ENCODE data around the gene RCSD1.
"Not testable (repeated sequence)": the region's sequence is repeated elsewhere in the genome, so short reads cannot be mapped to it uniquely, and the experiment has no call there.

Gene RCSD1

GRCh38 chr1:167722152-167722869 is 92.3 kb downstream of the RCSD1 start:
- DNase-seq (ENCODE audit: insufficient read length): no peak
- no peak for TF ChIP-seq POLR2AphosphoS5 (IDR thresholded peaks at IDR 0.05; ENCODE audit: low read depth, low read length)
- no peak for TF ChIP-seq TAF1 (IDR thresholded peaks at IDR 0.05; ENCODE audit: borderline replicate concordance, low read depth, low read length)
- TF ChIP-seq POLR2A (IDR thresholded peaks at IDR 0.05; ENCODE audit: low read depth, low read length): no peak
- no peak for FAIRE-seq

GRCh38 chr1:167722870-167723251 is 92.8 kb downstream of the RCSD1 start:
- TF ChIP-seq POLR2A (IDR thresholded peaks at IDR 0.05; ENCODE audit: low read depth, low read length) (no peak), TAF1 (IDR thresholded peaks at IDR 0.05; ENCODE audit: borderline replicate concordance, low read depth, low read length) (no peak), POLR2AphosphoS5 (IDR thresholded peaks at IDR 0.05; ENCODE audit: low read depth, low read length) (no peak)
- DNase-seq (ENCODE audit: insufficient read length): no peak
- FAIRE-seq: no peak

GRCh38 chr1:167723707-167724323 is 93.8 kb downstream of the RCSD1 start:
- no peak for TF ChIP-seq TAF1 (IDR thresholded peaks at IDR 0.05; ENCODE audit: borderline replicate concordance, low read depth, low read length)
- no peak for TF ChIP-seq POLR2A (IDR thresholded peaks at IDR 0.05; ENCODE audit: low read depth, low read length)
- TF ChIP-seq POLR2AphosphoS5 (IDR thresholded peaks at IDR 0.05; ENCODE audit: low read depth, low read length): no peak
- no peak for FAIRE-seq
- no peak for DNase-seq (ENCODE audit: insufficient read length)

- TF ChIP-seq POLR2AphosphoS5 (IDR thresholded peaks at IDR 0.05; ENCODE audit: low read depth, low read length) (no peak), POLR2A (IDR thresholded peaks at IDR 0.05; ENCODE audit: low read depth, low read length) (no peak), TAF1 (IDR thresholded peaks at IDR 0.05; ENCODE audit: borderline replicate concordance, low read depth, low read length) (no peak)
- DNase-seq (ENCODE audit: insufficient read length): no peak
- no peak for FAIRE-seq
These were observed 96.0 kb downstream of the RCSD1 start for GRCh38 chr1:167726008-167726407.

- FAIRE-seq: no peak
- DNase-seq (ENCODE audit: insufficient read length): no peak
- TF ChIP-seq TAF1 (IDR thresholded peaks at IDR 0.05; ENCODE audit: borderline replicate concordance, low read depth, low read length) (no peak), POLR2AphosphoS5 (IDR thresholded peaks at IDR 0.05; ENCODE audit: low read depth, low read length) (no peak), POLR2A (IDR thresholded peaks at IDR 0.05; ENCODE audit: low read depth, low read length) (no peak)
These were observed 98.9 kb downstream of the RCSD1 start for GRCh38 chr1:167728818-167729410.

GRCh38 chr1:167734227-167734626 is 104.2 kb downstream of the RCSD1 start:
- FAIRE-seq: no peak
- TF ChIP-seq POLR2A (IDR thresholded peaks at IDR 0.05; ENCODE audit: low read depth, low read length) (no peak), POLR2AphosphoS5 (IDR thresholded peaks at IDR 0.05; ENCODE audit: low read depth, low read length) (no peak), TAF1 (IDR thresholded peaks at IDR 0.05; ENCODE audit: borderline replicate concordance, low read depth, low read length) (no peak)

GRCh38 chr1:167734841-167735240 is 104.8 kb downstream of the RCSD1 start:
- DNase-seq (ENCODE audit: insufficient read length) (no peak), FAIRE-seq (no peak)
- no peak for TF ChIP-seq POLR2A (IDR thresholded peaks at IDR 0.05; ENCODE audit: low read depth, low read length)
- no peak for TF ChIP-seq TAF1 (IDR thresholded peaks at IDR 0.05; ENCODE audit: borderline replicate concordance, low read depth, low read length)
- no peak for TF ChIP-seq POLR2AphosphoS5 (IDR thresholded peaks at IDR 0.05; ENCODE audit: low read depth, low read length)

More at GRCh38 chr1:167734227-167734626, 104.2 kb downstream of the RCSD1 start:
- no peak for DNase-seq (ENCODE audit: insufficient read length)

- no peak for FAIRE-seq
- no peak for TF ChIP-seq TAF1 (IDR thresholded peaks at IDR 0.05; ENCODE audit: borderline replicate concordance, low read depth, low read length)
- TF ChIP-seq POLR2AphosphoS5 (IDR thresholded peaks at IDR 0.05; ENCODE audit: low read depth, low read length): no peak
- no peak for TF ChIP-seq POLR2A (IDR thresholded peaks at IDR 0.05; ENCODE audit: low read depth, low read length)
- DNase-seq (ENCODE audit: insufficient read length): no peak
These were observed 107.1 kb downstream of the RCSD1 start for GRCh38 chr1:167737169-167737568.

GRCh38 chr1:167738158-167738557 is 108.1 kb downstream of the RCSD1 start:
- no peak for TF ChIP-seq TAF1 (IDR thresholded peaks at IDR 0.05; ENCODE audit: borderline replicate concordance, low read depth, low read length)
- no peak for TF ChIP-seq POLR2A (IDR thresholded peaks at IDR 0.05; ENCODE audit: low read depth, low read length)
- TF ChIP-seq POLR2AphosphoS5 (IDR thresholded peaks at IDR 0.05; ENCODE audit: low read depth, low read length): no peak
- DNase-seq (ENCODE audit: insufficient read length): no peak
- FAIRE-seq: no peak

- FAIRE-seq (no peak), DNase-seq (ENCODE audit: insufficient read length) (no peak)
- TF ChIP-seq POLR2AphosphoS5 (IDR thresholded peaks at IDR 0.05; ENCODE audit: low read depth, low read length): no peak
- no peak for TF ChIP-seq TAF1 (IDR thresholded peaks at IDR 0.05; ENCODE audit: borderline replicate concordance, low read depth, low read length)
- no peak for TF ChIP-seq POLR2A (IDR thresholded peaks at IDR 0.05; ENCODE audit: low read depth, low read length)
These were observed 109.7 kb downstream of the RCSD1 start for GRCh38 chr1:167739752-167740151.

- not testable (repeated sequence) for DNase-seq (ENCODE audit: insufficient read length); FAIRE-seq
These were observed 111.1 kb downstream of the RCSD1 start for GRCh38 chr1:167741103-167741502.

GRCh38 chr1:167742392-167743057 is 112.5 kb downstream of the RCSD1 start:
- not testable (repeated sequence) for FAIRE-seq; DNase-seq (ENCODE audit: insufficient read length)

Measured in GM12892 (cell line).